H1 (cell line): ENCODE results near the gene MYLK2. TPM values are rescaled to one million over a fixed set of nuclear protein-coding genes. Genes with fewer than 3 reads are reported as not detected.

ENCODE experiments used
- CTCF ChIA-PET: fragments of 300-600 bp; sonication (Branson Sonifier 250); formaldehyde crosslinking; loops from one replicate; lab custom pipeline; 2021; ENCODE audit not compliant: partially characterized antibody; lab: Charles Lee
- POLR2A ChIA-PET: fragments of 300-600 bp; sonication (Branson Sonifier 250); formaldehyde crosslinking; loops from one replicate; lab custom pipeline; 2021; ENCODE audit warnings: inconsistent platforms; ENCODE audit not compliant: partially characterized antibody; lab: Charles Lee
- DNase-seq, 2 experiments: peaks; one replicate each; pipeline versions ENCODE4 v3.0.0 to v3.0.0-alpha.2; 2010 to 2022; ENCODE audit warnings: low spot score in 2 of 2, low read depth in 1 of 2, mixed read lengths in 1 of 2
- FAIRE-seq: peaks from 2 replicates; lab custom pipeline; 2011; peaks lifted over from hg19 to GRCh38; lab: Jason Lieb, UNC
- H2AFZ ChIP-seq: 2 replicates; pipeline ENCODE4 v1.8.1; 2012; ENCODE audit warnings: low read length, inconsistent platforms
- H2AK5ac ChIP-seq: 2 replicates; pipeline ENCODE4 v1.6.1; 2013; ENCODE audit warnings: low read depth, low read length
- H2BK120ac ChIP-seq: replicated peaks from 2 replicates; pipeline ENCODE3; 2013; ENCODE audit warnings: low read depth, low read length, inconsistent platforms
- H2BK12ac ChIP-seq: 2 replicates; pipeline ENCODE4 v1.6.1; 2013; ENCODE audit warnings: low read depth, low read length
- H2BK15ac ChIP-seq: 2 replicates; pipeline ENCODE4 v1.6.1; 2013; ENCODE audit warnings: low read length
- H2BK20ac ChIP-seq: 2 replicates; pipeline ENCODE4 v1.6.1; 2013; ENCODE audit warnings: low read length
- H2BK5ac ChIP-seq: 2 replicates; pipeline ENCODE4 v1.6.1; 2013; ENCODE audit warnings: low read depth, low read length
- H3K14ac ChIP-seq: 2 replicates; pipeline ENCODE4 v1.6.1; 2013; ENCODE audit warnings: inconsistent platforms; ENCODE audit not compliant: insufficient read length
- H3K18ac ChIP-seq: 2 replicates; pipeline ENCODE4 v1.6.1; 2013; ENCODE audit warnings: low read length; ENCODE audit errors: extremely low read depth
- H3K23ac ChIP-seq: 2 replicates; pipeline ENCODE4 v1.6.1; 2013; ENCODE audit warnings: inconsistent platforms; ENCODE audit not compliant: insufficient read length
- H3K23me2 ChIP-seq: 2 replicates; pipeline ENCODE4 v1.6.1; 2013; ENCODE audit warnings: low read depth, low read length
- H3K27ac ChIP-seq: 2 replicates; pipeline ENCODE4 v1.6.1; 2011; ENCODE audit warnings: low read depth, low read length, inconsistent platforms
- H3K27me3 ChIP-seq, 4 experiments: replicated peaks in 1 of 4; 1 replicate in 1 of 4; 2 replicates in 3 of 4; pipeline versions ENCODE4 v1.6.1 to v1.8.1; 2011 to 2013; ENCODE audit warnings: low read length in 3 of 4, mild to moderate bottlenecking in 3 of 4, inconsistent platforms in 2 of 4, mixed read lengths in 2 of 4, moderate library complexity in 1 of 4; ENCODE audit not compliant: control insufficient read depth in 3 of 4, insufficient read depth in 3 of 4; ENCODE audit errors: extremely low read depth in 1 of 4
- H3K36me3 ChIP-seq, 4 experiments: 2 replicates each; pipeline versions ENCODE4 v1.6.1 to v1.8.1; 2011 to 2013; ENCODE audit warnings: mild to moderate bottlenecking in 4 of 4, low read length in 3 of 4, moderate library complexity in 2 of 4, control low read depth in 1 of 4, inconsistent platforms in 1 of 4; ENCODE audit not compliant: insufficient read depth in 4 of 4, control insufficient read depth in 2 of 4
- H3K4ac ChIP-seq: replicated peaks from 2 replicates; pipeline ENCODE3; 2013; ENCODE audit warnings: low read length, low read depth, mixed read lengths, inconsistent platforms; ENCODE audit not compliant: insufficient read length
- H3K4me1 ChIP-seq, 4 experiments: replicated peaks in 1 of 4; 1 replicate in 1 of 4; 2 replicates in 3 of 4; pipeline versions ENCODE4 v1.6.1 to v1.8.1; 2011 to 2013; ENCODE audit warnings: low read length in 3 of 4, inconsistent platforms in 2 of 4, mixed read lengths in 1 of 4; ENCODE audit not compliant: insufficient read depth in 4 of 4, control insufficient read depth in 3 of 4
- H3K4me2 ChIP-seq, 2 experiments: 2 replicates each; pipeline versions ENCODE4 v1.6.1 to v1.8.1; 2011 to 2013; ENCODE audit warnings: low read depth in 2 of 2, low read length in 2 of 2, control low read depth in 1 of 2, inconsistent platforms in 1 of 2, mild to moderate bottlenecking in 1 of 2; ENCODE audit not compliant: insufficient read depth in 1 of 2
- H3K4me3 ChIP-seq, 4 experiments: fragments of 200-600, 300-600 bp in 1 of 4; sonication (generic), shearing (Covaris generic), sonication (Bioruptor Twin) in 1 of 4; 2 replicates each; pipeline versions ENCODE4 v1.5.1 to v1.8.1; 2011 to 2016; ENCODE audit warnings: low read length in 4 of 4, low read depth in 3 of 4, control low read depth in 2 of 4, inconsistent platforms in 2 of 4, mild to moderate bottlenecking in 2 of 4, mixed read lengths in 1 of 4, moderate library complexity in 1 of 4; ENCODE audit not compliant: insufficient read depth in 2 of 4; ENCODE audit errors: extremely low read depth in 1 of 4
- H3K56ac ChIP-seq: replicated peaks from 2 replicates; pipeline ENCODE3; 2013; ENCODE audit warnings: low read depth, mild to moderate bottlenecking, mixed read lengths, low read length, inconsistent platforms; ENCODE audit not compliant: insufficient read length
- H3K79me1 ChIP-seq: 2 replicates; pipeline ENCODE4 v1.6.1; 2013; ENCODE audit warnings: low read depth, low read length, control low read depth
- H3K79me2 ChIP-seq, 2 experiments: 2 replicates each; pipeline versions ENCODE4 v1.6.1 to v1.8.1; 2012 to 2013; ENCODE audit warnings: low read length in 2 of 2, mild to moderate bottlenecking in 2 of 2, inconsistent platforms in 1 of 2; ENCODE audit not compliant: insufficient read depth in 2 of 2, control insufficient read depth in 1 of 2
- H3K9ac ChIP-seq, 4 experiments: replicated peaks in 1 of 4; 1 replicate in 1 of 4; 2 replicates in 3 of 4; pipeline versions ENCODE4 v1.6.1 to v1.8.1; 2011 to 2013; ENCODE audit warnings: low read depth in 3 of 4, low read length in 3 of 4, control low read depth in 2 of 4, mild to moderate bottlenecking in 2 of 4, moderate library complexity in 2 of 4, inconsistent platforms in 1 of 4; ENCODE audit errors: extremely low read depth in 1 of 4
- H3K9me3 ChIP-seq, 2 experiments: 2 replicates each; pipeline versions ENCODE4 v1.6.1 to v1.8.1; 2012 to 2013; ENCODE audit warnings: mild to moderate bottlenecking in 2 of 2, moderate library complexity in 2 of 2, control low read depth in 1 of 2, inconsistent platforms in 1 of 2, low read depth in 1 of 2, low read length in 1 of 2, mixed read lengths in 1 of 2; ENCODE audit not compliant: insufficient read depth in 2 of 2
- H4K20me1 ChIP-seq, 2 experiments: replicated peaks in 1 of 2; 2 replicates each; pipeline versions ENCODE3 to v1.8.1; 2011 to 2013; ENCODE audit warnings: inconsistent platforms in 2 of 2, low read length in 2 of 2, mild to moderate bottlenecking in 1 of 2; ENCODE audit not compliant: insufficient read depth in 2 of 2, control insufficient read depth in 1 of 2
- H4K5ac ChIP-seq: 2 replicates; pipeline ENCODE4 v1.6.1; 2013; ENCODE audit warnings: low read length, low read depth, mixed read lengths, inconsistent platforms; ENCODE audit not compliant: insufficient read length
- H4K8ac ChIP-seq: 2 replicates; pipeline ENCODE4 v1.8.0; 2013; ENCODE audit warnings: mild to moderate bottlenecking, moderate library complexity, low read length, inconsistent platforms; ENCODE audit not compliant: insufficient read depth; ENCODE audit errors: extremely low read depth
- H4K91ac ChIP-seq: replicated peaks from 2 replicates; pipeline ENCODE3; 2013; ENCODE audit warnings: low read length, mixed read lengths, inconsistent platforms; ENCODE audit not compliant: insufficient read length
- KDM1A ChIP-seq: fragments of 200-600, 300-600 bp; sonication (generic); IDR thresholded peaks from 2 replicates; pipeline ENCODE4 v1.7.1; 2016; ENCODE audit warnings: mild to moderate bottlenecking, low read length, borderline replicate concordance
- POLR2A ChIP-seq, 2 experiments: IDR thresholded peaks; 1 replicate in 1 of 2; 2 replicates in 1 of 2; pipeline ENCODE4 v1.6.1; 2011; ENCODE audit warnings: low read depth in 2 of 2, low read length in 2 of 2, mild to moderate bottlenecking in 2 of 2; ENCODE audit errors: control extremely low read depth in 1 of 2
- WGBS, 2 experiments: shearing (Covaris generic) in 1 of 2; methylation state at CpG; one replicate each; pipeline versions ENCODE4 v1.1.6 to v1.1.7; 2013 to 2015; ENCODE audit warnings: low lambda C conversion rate in 2 of 2, mixed read lengths in 2 of 2, inconsistent platforms in 1 of 2, low coverage in 1 of 2, missing lambda C conversion rate in 1 of 2; ENCODE audit not compliant: insufficient replicate concordance in 2 of 2, insufficient coverage in 1 of 2, insufficient read length in 1 of 2; ENCODE audit errors: extremely low coverage in 1 of 2, missing lambda C conversion rate in 1 of 2; 5-methylcytosine and 5-hydroxymethylcytosine counted together
- polyA plus RNA-seq, 7 experiments: library from polyadenylated mRNA; depleted of rRNA in 3 of 7; stranded (reverse) in 5 of 7; unstranded in 2 of 7; fragments of >200 nt in 5 of 7; fragments of 200-250 nt in 2 of 7; gene quantifications; 1 replicate in 5 of 7; 2 replicates in 1 of 7; 4 replicates in 1 of 7; pipeline versions ENCODE4 v1.2.1 to v1.2.3, GENCODE V29; 2011 to 2013; ENCODE audit warnings: missing spikeins in 2 of 7, mixed read lengths in 2 of 7
- total RNA-seq: library from RNA; stranded (reverse); fragmentation: NEBNext Ultra II Directional; extraction: Animal tissue kit (Norgen Biotek cat#: 25700); gene quantifications from 2 replicates; pipeline ENCODE4 v1.2.1, GENCODE V29; 2021

The MYLK2 gene
- total and polyA plus RNA-seq, 2 of the 8 experiments (the other 6 are each of a cell fraction or from before 2014, with no cell fraction given), result 0.22 to 0.26 TPM

- Histone ChIP-seq H2BK15ac (no peak overlapping the region), H4K91ac (no peak overlapping the region), H3K23me2 (peaks cover 16% of the 10 kb centered on the region), H3K23ac (no peak overlapping the region), H3K79me2 (no peaks in the 10 kb centered on the region), H2BK12ac (no peak overlapping the region), H3K9me3 (no peaks in the 10 kb centered on the region), H3K4me2 (no peak overlapping the region), H3K56ac (no peak overlapping the region), H4K8ac (no peak overlapping the region), H3K36me3 (no peaks in the 10 kb centered on the region), H4K20me1 (peaks cover 0 to 4% of the 10 kb centered on the region in 2 experiments), H3K27me3 (peaks cover 12 to 25% (median 18%) of the 10 kb centered on the region in 4 experiments), H2BK20ac (no peak overlapping the region), H2AFZ (no peak overlapping the region), H3K4me3 (no peak overlapping the region), H3K9ac (no peak overlapping the region; a peak in 1 of 7 replicates), H3K18ac (no peak overlapping the region), H3K4ac (no peak overlapping the region), H2BK120ac (no peak overlapping the region), H3K14ac (no peak overlapping the region), H2AK5ac (no peak overlapping the region), H3K27ac (no peak overlapping the region), H2BK5ac (no peak overlapping the region), H3K79me1 (no peaks in the 10 kb centered on the region), H3K4me1 (peaks cover 3 to 28% (median 17%) of the 10 kb centered on the region in 4 experiments), H4K5ac (no peak overlapping the region)
- peak; percentile 28 for FAIRE-seq
- DNase-seq, result no peak
- TF ChIP-seq POLR2A (IDR thresholded peaks at IDR 0.05; ENCODE audit: control extremely low read depth in 1 of 2, low read depth in 2 of 2, low read length in 2 of 2), result no peak
- peak; percentile 60; the same call in 1 of the 2 replicates for TF ChIP-seq KDM1A
- 94% methylated on average over 12 of the region's 12 CpGs; no CpG with 5 or more reads in 1 of the 2 experiments for WGBS, 2 experiments
- POLR2A ChIA-PET, result interaction anchor here (1.0 kb wide), 1 partner anchor 8 kb away, joined by 3 read pairs; no protein-coding TSS in a partner anchor
- CTCF ChIA-PET, result interaction anchor here (0.7 to 4.4 kb wide), 6 partner anchors 12 to 170 kb away, joined by 3 to 26 read pairs (median 4); no protein-coding TSS in a partner anchor
Observed at GRCh38 chr20:31864521-31865400, 45.6 kb downstream of the MYLK2 start.
